Sigmoid colon (tissue), 4 donors: Measurements from ENCODE around the gene SPAG16.

Experiments used
- POLR2AphosphoS5 ChIP-seq, 4 donors: sonication (generic); formaldehyde crosslinking; IDR thresholded peaks; one replicate each; pipeline ENCODE4 v1.6.1; 2017; ENCODE audit warnings: antibody characterized with exemption in 4 of 4
- TF ChIP-seq, protein P1 (sequence below), 4 experiments: fragments of 450-650 bp in 3 of 4; fragments of 200-600 bp in 1 of 4; IDR thresholded peaks; one replicate each; pipeline ENCODE4 v1.5.1; 2016 to 2019; ENCODE audit warnings: antibody characterized with exemption in 4 of 4, mild to moderate bottlenecking in 3 of 4, moderate library complexity in 2 of 4

- no peak for TF ChIP-seq POLR2AphosphoS5 (IDR thresholded peaks at IDR 0.05)
- TF ChIP-seq, protein P1, sequence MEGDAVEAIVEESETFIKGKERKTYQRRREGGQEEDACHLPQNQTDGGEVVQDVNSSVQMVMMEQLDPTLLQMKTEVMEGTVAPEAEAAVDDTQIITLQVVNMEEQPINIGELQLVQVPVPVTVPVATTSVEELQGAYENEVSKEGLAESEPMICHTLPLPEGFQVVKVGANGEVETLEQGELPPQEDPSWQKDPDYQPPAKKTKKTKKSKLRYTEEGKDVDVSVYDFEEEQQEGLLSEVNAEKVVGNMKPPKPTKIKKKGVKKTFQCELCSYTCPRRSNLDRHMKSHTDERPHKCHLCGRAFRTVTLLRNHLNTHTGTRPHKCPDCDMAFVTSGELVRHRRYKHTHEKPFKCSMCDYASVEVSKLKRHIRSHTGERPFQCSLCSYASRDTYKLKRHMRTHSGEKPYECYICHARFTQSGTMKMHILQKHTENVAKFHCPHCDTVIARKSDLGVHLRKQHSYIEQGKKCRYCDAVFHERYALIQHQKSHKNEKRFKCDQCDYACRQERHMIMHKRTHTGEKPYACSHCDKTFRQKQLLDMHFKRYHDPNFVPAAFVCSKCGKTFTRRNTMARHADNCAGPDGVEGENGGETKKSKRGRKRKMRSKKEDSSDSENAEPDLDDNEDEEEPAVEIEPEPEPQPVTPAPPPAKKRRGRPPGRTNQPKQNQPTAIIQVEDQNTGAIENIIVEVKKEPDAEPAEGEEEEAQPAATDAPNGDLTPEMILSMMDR (IDR thresholded peaks at IDR 0.05): no peak
Observed at GRCh38 chr2:213422211-213422610, 137.9 kb downstream of the SPAG16 start.
